Smooth muscle cell (in vitro differentiated cells): Measurements from ENCODE around the gene MBNL2. TPM values are rescaled to one million over a fixed set of nuclear protein-coding genes. Genes with fewer than 3 reads are reported as not detected.

Experiments used
- DNase-seq: peaks from one replicate; lab custom pipeline; 2025; ENCODE audit not compliant: unreplicated experiment; lab: John Stamatoyannopoulos, UW
- H2AFZ ChIP-seq: fragments of 200-600 bp; sonication (generic); 2 replicates; pipeline ENCODE4 v1.6.0; 2016; ENCODE audit warnings: antibody characterized with exemption, low read depth, mild to moderate bottlenecking
- H3F3A ChIP-seq: fragments of 200-600 bp; sonication (generic); 2 replicates; pipeline ENCODE4 v1.6.0; 2017; ENCODE audit warnings: antibody characterized with exemption, low read depth
- H3K27ac ChIP-seq: fragments of 200-600 bp; sonication (generic); 2 replicates; pipeline ENCODE4 v1.5.1; 2016; ENCODE audit warnings: low read depth, mild to moderate bottlenecking
- H3K27me3 ChIP-seq: fragments of 200-600 bp; sonication (generic); 2 replicates; pipeline ENCODE4 v1.6.1; 2016; ENCODE audit warnings: low read depth, mild to moderate bottlenecking
- H3K36me3 ChIP-seq: fragments of 200-600 bp; sonication (generic); 2 replicates; pipeline ENCODE4 v1.5.1; 2016; ENCODE audit warnings: low read depth
- H3K4me1 ChIP-seq: fragments of 200-600 bp; sonication (generic); 2 replicates; pipeline ENCODE4 v1.5.1; 2016; ENCODE audit warnings: low read depth
- H3K4me2 ChIP-seq: fragments of 200-600 bp; sonication (generic); 2 replicates; pipeline ENCODE4 v1.6.0; 2016; ENCODE audit warnings: mild to moderate bottlenecking
- H3K4me3 ChIP-seq: fragments of 200-600 bp; sonication (generic); 2 replicates; pipeline ENCODE4 v1.5.1; 2016; ENCODE audit warnings: mild to moderate bottlenecking
- H3K79me2 ChIP-seq: fragments of 200-600 bp; sonication (generic); 2 replicates; pipeline ENCODE4 v1.6.0; 2016; ENCODE audit warnings: low read depth, mild to moderate bottlenecking
- H3K9ac ChIP-seq: fragments of 200-600 bp; sonication (generic); 2 replicates; pipeline ENCODE4 v1.6.0; 2016; ENCODE audit warnings: low read depth
- H3K9me3 ChIP-seq: fragments of 200-600 bp; sonication (generic); replicated peaks from 2 replicates; pipeline ENCODE4 v1.5.1; 2016; ENCODE audit warnings: low read depth
- H4K20me1 ChIP-seq: fragments of 200-600 bp; sonication (generic); 2 replicates; pipeline ENCODE4 v1.6.0; 2016; ENCODE audit warnings: low read depth
- CTCF ChIP-seq: fragments of 200-600 bp; sonication (generic); IDR thresholded peaks from 2 replicates; pipeline ENCODE4 v1.5.1; 2017; ENCODE audit warnings: borderline replicate concordance, mild to moderate bottlenecking, antibody characterized with exemption; ENCODE audit not compliant: insufficient read depth, poor library complexity, severe bottlenecking
- WGBS: methylation state at CpG from one replicate; pipeline ENCODE4 v1.1.7; 2016; ENCODE audit warnings: low lambda C conversion rate; 5-methylcytosine and 5-hydroxymethylcytosine counted together
- polyA plus RNA-seq: library from polyadenylated mRNA; unstranded; fragments of >200 nt; fragmentation: Nextera tagmentation; extraction: Ambion mirVana; gene quantifications from 2 replicates; pipeline ENCODE4 v1.2.1, GENCODE V29; 2016
- total RNA-seq: library from RNA; depleted of rRNA; stranded (reverse); fragments of >200 nt; gene quantifications from 2 replicates; pipeline ENCODE4 v1.2.3, GENCODE V29; 2014

Gene MBNL2
- total and polyA plus RNA-seq, 2 experiments from 2014 or later, result 33.7 to 120 TPM

- TF ChIP-seq CTCF, result no peak
- Histone ChIP-seq H3K36me3 (no peaks in the 10 kb centered on the region), H3K4me1 (peaks cover 15% of the 10 kb centered on the region), H3K79me2 (peaks cover 52% of the 10 kb centered on the region), H3F3A (peaks cover 7% of the 10 kb centered on the region), H3K9me3 (no peaks in the 10 kb centered on the region), H4K20me1 (peaks cover 90% of the 10 kb centered on the region), H3K27ac (peak overlapping the region; percentile 79), H2AFZ (no peak overlapping the region), H3K27me3 (no peaks in the 10 kb centered on the region), H3K4me2 (peak overlapping the region; percentile 62), H3K4me3 (no peak overlapping the region), H3K9ac (no peak overlapping the region)
- no peak for DNase-seq
- 34% methylated on average over 4 of the region's 4 CpGs for WGBS
These were observed 105.5 kb downstream of the MBNL2 start for GRCh38 chr13:97327506-97328221.

DNA sequence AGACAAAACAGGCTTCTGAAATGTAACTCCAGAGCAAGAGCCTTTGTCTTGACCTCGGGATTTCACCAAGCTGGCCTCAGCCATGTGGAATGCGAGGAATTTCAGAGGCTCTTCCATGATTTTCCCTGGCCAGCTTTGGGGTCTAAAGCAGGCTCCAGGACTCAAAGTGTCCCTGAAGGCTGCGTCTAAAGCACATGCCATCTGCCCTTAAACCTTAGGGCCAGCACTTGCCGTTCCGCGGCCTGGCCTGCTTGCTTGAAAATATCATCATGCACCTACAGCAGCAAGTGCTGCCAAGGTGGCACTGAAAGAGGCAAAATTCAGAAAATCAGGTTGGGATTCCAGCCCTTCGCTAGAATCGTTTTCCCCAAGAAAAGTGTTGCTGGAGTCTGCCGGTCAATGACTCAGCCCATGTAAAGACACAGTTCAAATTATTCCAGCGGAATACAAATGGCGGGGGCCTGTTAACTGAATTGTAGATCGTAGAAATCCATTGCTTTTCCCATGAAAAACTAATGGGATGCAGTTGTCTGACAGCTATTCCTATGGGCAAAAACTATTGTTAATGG, 106.2 kb downstream of the MBNL2 start:
- DNase-seq, result no peak
- Histone ChIP-seq H3K9me3 (no peaks in the 10 kb centered on the region), H3K79me2 (peaks cover 51% of the 10 kb centered on the region), H3K4me3 (no peak overlapping the region), H3K27ac (peak overlapping the region; percentile 79), H3K4me2 (peak overlapping the region; percentile 62), H2AFZ (no peak overlapping the region), H3K36me3 (no peaks in the 10 kb centered on the region), H3K9ac (no peak overlapping the region), H3K27me3 (no peaks in the 10 kb centered on the region), H3K4me1 (peaks cover 15% of the 10 kb centered on the region), H3F3A (peaks cover 7% of the 10 kb centered on the region), H4K20me1 (peaks cover 86% of the 10 kb centered on the region)
- TF ChIP-seq CTCF, result no peak
- WGBS, result 40% methylated on average over 12 of the region's 12 CpGs

DNA sequence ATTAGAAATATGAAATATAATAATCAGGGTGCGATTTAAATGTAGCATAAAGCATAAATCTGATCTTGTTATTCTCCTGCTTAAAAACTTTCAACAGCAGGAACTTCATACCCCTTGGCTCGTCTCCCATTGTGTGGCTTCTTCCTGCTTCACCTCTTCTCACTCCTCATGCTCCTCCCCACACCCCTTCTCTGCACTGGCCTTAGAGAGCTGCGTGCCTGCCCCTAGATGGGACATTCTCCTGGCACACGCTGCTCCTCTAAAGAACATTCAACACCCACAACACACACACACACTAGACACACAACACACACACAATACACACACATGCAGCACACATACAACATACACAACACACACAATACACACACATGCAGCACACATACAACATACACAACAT, 107.2 kb downstream of the MBNL2 start:
- peaks cover 15% of the 10 kb centered on the region for H3K4me1 ChIP-seq
- H3K79me2 ChIP-seq, result peaks cover 41% of the 10 kb centered on the region
- no peaks in the 10 kb centered on the region for H3K27me3 ChIP-seq
- H3K9ac ChIP-seq, result no peak overlapping the region
- no peak overlapping the region for H2AFZ ChIP-seq
- TF ChIP-seq CTCF, result no peak
- peaks cover 79% of the 10 kb centered on the region for H4K20me1 ChIP-seq
- H3K9me3 ChIP-seq, result no peaks in the 10 kb centered on the region
- WGBS, result 85% methylated on average over 4 of the region's 4 CpGs
- peaks cover 7% of the 10 kb centered on the region for H3F3A ChIP-seq
- H3K27ac ChIP-seq, result peak overlapping the region; percentile 79
- DNase-seq, result no peak
- H3K4me2 ChIP-seq, result no peak overlapping the region
- H3K36me3 ChIP-seq, result no peaks in the 10 kb centered on the region
- no peak overlapping the region for H3K4me3 ChIP-seq

DNA sequence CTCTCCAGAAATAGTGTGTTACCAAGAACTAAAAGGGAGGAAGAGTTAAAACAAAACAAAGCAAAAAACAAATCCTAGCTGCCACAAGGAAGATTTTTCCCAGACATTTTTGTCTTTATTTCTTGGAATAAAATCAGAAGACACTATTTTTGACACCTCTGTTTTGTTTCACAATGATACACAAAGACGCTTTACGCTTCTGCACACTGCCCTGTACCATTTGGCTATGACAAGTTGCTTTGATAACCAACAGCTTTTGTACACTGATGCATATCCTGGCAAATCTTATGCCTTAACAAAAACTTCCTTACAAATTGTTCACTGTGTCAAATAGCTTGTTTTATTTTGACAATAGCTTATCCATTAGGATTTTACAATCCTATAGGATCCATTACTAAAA, 108.3 kb downstream of the MBNL2 start:
- no peak for TF ChIP-seq CTCF
- no peaks in the 10 kb centered on the region for H3K9me3 ChIP-seq
- no peak overlapping the region for H3K4me3 ChIP-seq
- 95% methylated on average over 2 of the region's 2 CpGs for WGBS
- peaks cover 75% of the 10 kb centered on the region for H4K20me1 ChIP-seq
- H3K4me1 ChIP-seq, result peaks cover 21% of the 10 kb centered on the region
- no peaks in the 10 kb centered on the region for H3K27me3 ChIP-seq
- H3K79me2 ChIP-seq, result peaks cover 37% of the 10 kb centered on the region
- H3K9ac ChIP-seq, result no peak overlapping the region
- H3F3A ChIP-seq, result peaks cover 13% of the 10 kb centered on the region
- H3K4me2 ChIP-seq, result no peak overlapping the region
- H3K27ac ChIP-seq, result no peak overlapping the region
- H2AFZ ChIP-seq, result no peak overlapping the region
- DNase-seq, result no peak
- H3K36me3 ChIP-seq, result no peaks in the 10 kb centered on the region
